SJCRH30 (cell line): ENCODE results near the gene CCNA2. TPM values are rescaled to one million over a fixed set of nuclear protein-coding genes. Genes with fewer than 3 reads are reported as not detected.

Experiments used
- DNase-seq, 2 experiments: peaks; one replicate each; pipeline ENCODE4 v3.0.0-alpha.2; 2015 to 2020
- H3K27ac ChIP-seq: fragments of 250-450 bp; sonication (Bioruptor Pico); 2 replicates; pipeline ENCODE4 v1.5.1; 2020; ENCODE audit warnings: mild to moderate bottlenecking, moderate library complexity
- H3K27me3 ChIP-seq: fragments of 250-450 bp; sonication (Bioruptor Pico); 2 replicates; pipeline ENCODE4 v1.5.1; 2020; ENCODE audit warnings: mild to moderate bottlenecking, moderate library complexity
- H3K36me3 ChIP-seq: fragments of 250-450 bp; sonication (Bioruptor Pico); 2 replicates; pipeline ENCODE4 v1.5.1; 2020; ENCODE audit warnings: mild to moderate bottlenecking, moderate library complexity
- H3K4me1 ChIP-seq: fragments of 250-450 bp; sonication (Bioruptor Pico); 2 replicates; pipeline ENCODE4 v1.5.1; 2020; ENCODE audit warnings: mild to moderate bottlenecking, moderate library complexity
- H3K4me3 ChIP-seq: fragments of 250-450 bp; sonication (Bioruptor Pico); 2 replicates; pipeline ENCODE4 v1.5.1; 2020; ENCODE audit warnings: mild to moderate bottlenecking, moderate library complexity
- H3K9me3 ChIP-seq: fragments of 250-450 bp; sonication (Bioruptor Pico); replicated peaks from 2 replicates; pipeline ENCODE4 v1.5.1; 2020; ENCODE audit warnings: mild to moderate bottlenecking, moderate library complexity
- total RNA-seq: library from RNA; depleted of rRNA; stranded (reverse); fragments of >200 nt; shearing (Covaris generic); gene quantifications from 2 replicates; pipeline ENCODE4 v1.2.3, GENCODE V29; 2014; rRNA removed

CCNA2 gene
- total RNA-seq, 1 experiment from 2014 or later = 226 TPM

GRCh38 chr4:121776610-121777401 lies 46.9 kb downstream of the CCNA2 start:
- Histone ChIP-seq H3K4me1 (peaks cover 30% of the 10 kb centered on the region), H3K4me3 (no peak overlapping the region), H3K27ac (no peak overlapping the region), H3K36me3 (no peaks in the 10 kb centered on the region), H3K9me3 (no peaks in the 10 kb centered on the region), H3K27me3 (no peaks in the 10 kb centered on the region)
- DNase-seq = no peak

GRCh38 chr4:121773883-121774282 lies 49.8 kb downstream of the CCNA2 start:
- H3K4me3 ChIP-seq = no peak overlapping the region
- no peak for DNase-seq
- no peaks in the 10 kb centered on the region for H3K9me3 ChIP-seq
- H3K27ac ChIP-seq = no peak overlapping the region
- no peaks in the 10 kb centered on the region for H3K36me3 ChIP-seq
- H3K27me3 ChIP-seq = no peaks in the 10 kb centered on the region
- peaks cover 20% of the 10 kb centered on the region for H3K4me1 ChIP-seq

GRCh38 chr4:121771869-121772268 lies 51.8 kb downstream of the CCNA2 start:
- no peak for DNase-seq
- Histone ChIP-seq H3K4me3 (no peak overlapping the region), H3K27ac (no peak overlapping the region), H3K27me3 (no peaks in the 10 kb centered on the region), H3K9me3 (no peaks in the 10 kb centered on the region), H3K36me3 (no peaks in the 10 kb centered on the region), H3K4me1 (no peaks in the 10 kb centered on the region)

GRCh38 chr4:121769341-121769740 lies 54.3 kb downstream of the CCNA2 start:
- H3K27me3 ChIP-seq = no peaks in the 10 kb centered on the region
- H3K4me1 ChIP-seq = no peaks in the 10 kb centered on the region
- DNase-seq = no peak
- H3K4me3 ChIP-seq = no peak overlapping the region
- no peaks in the 10 kb centered on the region for H3K36me3 ChIP-seq
- H3K9me3 ChIP-seq = no peaks in the 10 kb centered on the region
- H3K27ac ChIP-seq = no peak overlapping the region

- no peak overlapping the region for H3K4me3 ChIP-seq
- H3K9me3 ChIP-seq = no peaks in the 10 kb centered on the region
- H3K36me3 ChIP-seq = no peaks in the 10 kb centered on the region
- no peaks in the 10 kb centered on the region for H3K4me1 ChIP-seq
- DNase-seq = no peak
- no peak overlapping the region for H3K27ac ChIP-seq
- H3K27me3 ChIP-seq = no peaks in the 10 kb centered on the region
Measured at GRCh38 chr4:121767166-121767565, 56.5 kb downstream of the CCNA2 start.

Other genes starting within 250 kb of the CCNA2 start
- 442 and 448 TPM in 2 replicates for gene ANXA5, start 126.9 kb downstream of the CCNA2 start, total RNA-seq
- 0.08 TPM in 1 of 2 replicates, not detected in the other for gene SMIM43, start 58.7 kb downstream of the CCNA2 start, total RNA-seq
- 92.7 and 115 TPM in 2 replicates for gene EXOSC9, start 22.6 kb downstream of the CCNA2 start, total RNA-seq
- gene BBS7, start 46.6 kb upstream of the CCNA2 start, total RNA-seq = 19.8 and 22.3 TPM in 2 replicates
- gene TRPC3, start 128.2 kb upstream of the CCNA2 start, total RNA-seq = 0.46 and 0.89 TPM in 2 replicates